A549 (cell line): ENCODE data around the gene DNAH1.

ENCODE experiments used
- MAFK ChIP-seq: fragments of 450-650 bp; IDR thresholded peaks from 2 replicates; pipeline ENCODE4 v1.6.1; 2014; ENCODE audit not compliant: partially characterized antibody
- RNF2 ChIP-seq: fragments of 200-600 bp; sonication (generic); IDR thresholded peaks from 2 replicates; pipeline ENCODE4 v1.6.1; 2016; ENCODE audit warnings: low read depth, mild to moderate bottlenecking, antibody characterized with exemption, moderate library complexity, borderline replicate concordance
- TF ChIP-seq, protein P1 (sequence below): fragments of 450-650 bp; IDR thresholded peaks from 2 replicates; pipeline ENCODE4 v1.6.1; 2014; ENCODE audit warnings: antibody characterized with exemption
- TF ChIP-seq, protein P2 (sequence below): fragments of >200 bp; sonication (Bioruptor Twin); formaldehyde crosslinking; IDR thresholded peaks from 3 replicates; pipeline ENCODE4 v1.5.1; 2016
- TF ChIP-seq, protein P3 (sequence below): fragments of 200-600 bp; sonication (generic); IDR thresholded peaks from 2 replicates; pipeline ENCODE4 v1.6.1; 2016; ENCODE audit warnings: antibody characterized with exemption, mild to moderate bottlenecking, moderate library complexity

DNA sequence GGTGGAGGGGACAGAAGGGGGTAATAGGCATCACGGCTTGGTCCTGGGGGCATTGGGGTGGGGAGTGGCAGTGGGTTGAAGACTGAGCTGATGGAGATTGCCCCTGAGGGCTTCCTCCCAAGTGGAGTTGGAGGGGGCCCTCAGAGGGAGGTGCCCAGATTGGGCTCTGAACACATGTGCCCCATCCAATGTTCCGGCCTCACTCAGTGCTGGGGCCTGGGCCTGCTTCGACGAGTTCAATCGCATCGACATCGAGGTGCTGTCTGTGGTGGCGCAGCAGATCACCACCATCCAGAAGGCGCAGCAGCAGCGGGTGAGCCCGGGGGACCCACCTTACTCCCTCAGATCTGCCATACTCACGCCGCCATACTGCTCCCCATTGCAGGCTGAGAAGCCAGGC is 45.3 kb downstream of the DNAH1 start:
- TF ChIP-seq, protein P1, sequence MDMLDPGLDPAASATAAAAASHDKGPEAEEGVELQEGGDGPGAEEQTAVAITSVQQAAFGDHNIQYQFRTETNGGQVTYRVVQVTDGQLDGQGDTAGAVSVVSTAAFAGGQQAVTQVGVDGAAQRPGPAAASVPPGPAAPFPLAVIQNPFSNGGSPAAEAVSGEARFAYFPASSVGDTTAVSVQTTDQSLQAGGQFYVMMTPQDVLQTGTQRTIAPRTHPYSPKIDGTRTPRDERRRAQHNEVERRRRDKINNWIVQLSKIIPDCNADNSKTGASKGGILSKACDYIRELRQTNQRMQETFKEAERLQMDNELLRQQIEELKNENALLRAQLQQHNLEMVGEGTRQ, result no peak
- TF ChIP-seq RNF2, result no peak
- TF ChIP-seq MAFK, result no peak
- TF ChIP-seq, protein P2, sequence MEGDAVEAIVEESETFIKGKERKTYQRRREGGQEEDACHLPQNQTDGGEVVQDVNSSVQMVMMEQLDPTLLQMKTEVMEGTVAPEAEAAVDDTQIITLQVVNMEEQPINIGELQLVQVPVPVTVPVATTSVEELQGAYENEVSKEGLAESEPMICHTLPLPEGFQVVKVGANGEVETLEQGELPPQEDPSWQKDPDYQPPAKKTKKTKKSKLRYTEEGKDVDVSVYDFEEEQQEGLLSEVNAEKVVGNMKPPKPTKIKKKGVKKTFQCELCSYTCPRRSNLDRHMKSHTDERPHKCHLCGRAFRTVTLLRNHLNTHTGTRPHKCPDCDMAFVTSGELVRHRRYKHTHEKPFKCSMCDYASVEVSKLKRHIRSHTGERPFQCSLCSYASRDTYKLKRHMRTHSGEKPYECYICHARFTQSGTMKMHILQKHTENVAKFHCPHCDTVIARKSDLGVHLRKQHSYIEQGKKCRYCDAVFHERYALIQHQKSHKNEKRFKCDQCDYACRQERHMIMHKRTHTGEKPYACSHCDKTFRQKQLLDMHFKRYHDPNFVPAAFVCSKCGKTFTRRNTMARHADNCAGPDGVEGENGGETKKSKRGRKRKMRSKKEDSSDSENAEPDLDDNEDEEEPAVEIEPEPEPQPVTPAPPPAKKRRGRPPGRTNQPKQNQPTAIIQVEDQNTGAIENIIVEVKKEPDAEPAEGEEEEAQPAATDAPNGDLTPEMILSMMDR, result no peak
- TF ChIP-seq, protein P3, sequence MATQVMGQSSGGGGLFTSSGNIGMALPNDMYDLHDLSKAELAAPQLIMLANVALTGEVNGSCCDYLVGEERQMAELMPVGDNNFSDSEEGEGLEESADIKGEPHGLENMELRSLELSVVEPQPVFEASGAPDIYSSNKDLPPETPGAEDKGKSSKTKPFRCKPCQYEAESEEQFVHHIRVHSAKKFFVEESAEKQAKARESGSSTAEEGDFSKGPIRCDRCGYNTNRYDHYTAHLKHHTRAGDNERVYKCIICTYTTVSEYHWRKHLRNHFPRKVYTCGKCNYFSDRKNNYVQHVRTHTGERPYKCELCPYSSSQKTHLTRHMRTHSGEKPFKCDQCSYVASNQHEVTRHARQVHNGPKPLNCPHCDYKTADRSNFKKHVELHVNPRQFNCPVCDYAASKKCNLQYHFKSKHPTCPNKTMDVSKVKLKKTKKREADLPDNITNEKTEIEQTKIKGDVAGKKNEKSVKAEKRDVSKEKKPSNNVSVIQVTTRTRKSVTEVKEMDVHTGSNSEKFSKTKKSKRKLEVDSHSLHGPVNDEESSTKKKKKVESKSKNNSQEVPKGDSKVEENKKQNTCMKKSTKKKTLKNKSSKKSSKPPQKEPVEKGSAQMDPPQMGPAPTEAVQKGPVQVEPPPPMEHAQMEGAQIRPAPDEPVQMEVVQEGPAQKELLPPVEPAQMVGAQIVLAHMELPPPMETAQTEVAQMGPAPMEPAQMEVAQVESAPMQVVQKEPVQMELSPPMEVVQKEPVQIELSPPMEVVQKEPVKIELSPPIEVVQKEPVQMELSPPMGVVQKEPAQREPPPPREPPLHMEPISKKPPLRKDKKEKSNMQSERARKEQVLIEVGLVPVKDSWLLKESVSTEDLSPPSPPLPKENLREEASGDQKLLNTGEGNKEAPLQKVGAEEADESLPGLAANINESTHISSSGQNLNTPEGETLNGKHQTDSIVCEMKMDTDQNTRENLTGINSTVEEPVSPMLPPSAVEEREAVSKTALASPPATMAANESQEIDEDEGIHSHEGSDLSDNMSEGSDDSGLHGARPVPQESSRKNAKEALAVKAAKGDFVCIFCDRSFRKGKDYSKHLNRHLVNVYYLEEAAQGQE, result no peak
